Hepatocyte (in vitro differentiated cells): ENCODE results near the gene IL36G.

Experiments
- CTCF ChIP-seq: fragments of 200-600 bp; sonication (generic); IDR thresholded peaks from 2 replicates; pipeline ENCODE4 v1.5.1; 2016; ENCODE audit warnings: antibody characterized with exemption, mild to moderate bottlenecking; ENCODE audit not compliant: poor library complexity
- EZH2 ChIP-seq: fragments of 200-600 bp; sonication (generic); IDR thresholded peaks from 2 replicates; pipeline ENCODE4 v1.6.1; 2016; ENCODE audit warnings: antibody characterized with exemption, mild to moderate bottlenecking, borderline replicate concordance

GRCh38 chr2:112933261-112933660, 44.5 kb upstream of the IL36G start:
- TF ChIP-seq EZH2 (no peak), CTCF (no peak)
